Measurements from ENCODE around the gene KCTD17. TPM values are rescaled to one million over a fixed set of nuclear protein-coding genes. Genes with fewer than 3 reads are reported as not detected.

KCTD17 gene, protein sequence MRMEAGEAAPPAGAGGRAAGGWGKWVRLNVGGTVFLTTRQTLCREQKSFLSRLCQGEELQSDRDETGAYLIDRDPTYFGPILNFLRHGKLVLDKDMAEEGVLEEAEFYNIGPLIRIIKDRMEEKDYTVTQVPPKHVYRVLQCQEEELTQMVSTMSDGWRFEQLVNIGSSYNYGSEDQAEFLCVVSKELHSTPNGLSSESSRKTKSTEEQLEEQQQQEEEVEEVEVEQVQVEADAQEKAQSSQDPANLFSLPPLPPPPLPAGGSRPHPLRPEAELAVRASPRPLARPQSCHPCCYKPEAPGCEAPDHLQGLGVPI
- 10 to 100 TPM in 3 of 4 donors, 1 to 10 TPM in 1; 9.5 to 30.5 (median 13.5) TPM for total RNA-seq

DNA sequence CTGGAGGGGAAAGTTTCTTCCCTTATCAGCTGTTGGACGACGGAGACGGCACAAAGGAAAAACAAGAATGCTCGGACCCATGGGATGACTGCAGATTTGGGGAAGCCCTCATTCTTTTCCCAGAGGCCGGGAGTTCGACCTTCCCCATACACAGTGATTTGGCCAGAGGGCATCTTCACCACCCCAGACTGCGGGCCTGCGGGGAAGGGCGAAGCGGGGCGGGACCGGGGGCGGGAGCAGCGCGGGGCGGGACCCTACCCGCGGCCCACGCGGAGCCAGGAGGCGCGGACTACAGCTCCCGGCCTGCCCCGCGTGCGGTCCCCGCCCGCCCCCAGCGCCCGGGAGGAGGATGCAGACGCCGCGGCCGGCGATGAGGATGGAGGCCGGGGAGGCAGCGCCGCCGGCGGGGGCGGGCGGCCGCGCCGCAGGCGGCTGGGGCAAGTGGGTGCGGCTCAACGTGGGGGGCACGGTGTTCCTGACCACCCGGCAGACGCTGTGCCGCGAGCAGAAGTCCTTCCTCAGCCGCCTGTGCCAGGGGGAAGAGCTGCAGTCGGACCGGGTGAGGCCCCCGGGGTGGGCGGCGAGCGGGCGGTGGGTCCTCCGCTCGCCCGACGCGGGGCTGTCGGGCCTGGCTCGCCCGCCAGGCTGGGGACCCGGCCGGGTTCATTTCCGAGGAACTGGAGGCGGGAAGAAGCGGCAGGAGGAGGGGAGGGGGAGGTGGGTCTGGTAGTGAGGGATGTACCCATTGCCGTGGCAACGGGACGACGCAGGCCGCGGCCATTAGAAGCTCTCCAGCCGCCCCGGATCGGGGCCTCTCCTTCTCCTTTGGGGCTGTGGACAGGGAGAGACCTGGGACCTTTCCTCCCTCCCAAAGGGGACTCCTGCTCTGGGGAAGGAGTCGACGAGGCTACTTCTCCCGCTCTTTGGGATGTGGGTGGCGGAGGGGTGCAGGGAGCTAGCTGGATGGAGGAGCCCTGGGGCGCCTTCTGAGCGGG, at the start of gene KCTD17:
Gene KCTD17, plus strand, starts transcription at position 352 of the 995 bp plus-strand sequence. Its CDS starts 19 bp downstream, at position 371.
- peak within 1 kb of the TSS; percentile 3 to 61 (median 36) for H3K27ac ChIP-seq

DNA sequence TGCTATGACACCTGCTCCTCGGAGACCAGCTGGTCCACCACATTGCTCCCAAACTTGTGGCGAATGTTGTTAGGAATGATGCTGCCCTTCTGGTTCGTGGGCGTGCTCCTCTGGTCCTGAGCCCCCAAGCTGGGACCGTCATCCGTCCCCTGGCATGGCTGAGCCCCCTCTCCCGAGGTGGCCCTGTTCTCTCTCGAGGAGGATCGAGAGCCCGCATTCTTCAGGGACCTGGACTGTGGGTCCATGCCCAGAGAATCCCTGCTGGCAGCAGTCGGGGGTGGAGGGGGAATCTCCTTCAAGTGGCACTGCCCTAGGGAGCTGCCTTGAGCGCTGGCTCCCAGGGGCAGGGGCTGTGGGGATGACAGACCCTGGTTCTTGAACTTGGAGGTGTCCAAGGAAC, 49.7 kb upstream of the KCTD17 start:
- TF ChIP-seq, protein P1, sequence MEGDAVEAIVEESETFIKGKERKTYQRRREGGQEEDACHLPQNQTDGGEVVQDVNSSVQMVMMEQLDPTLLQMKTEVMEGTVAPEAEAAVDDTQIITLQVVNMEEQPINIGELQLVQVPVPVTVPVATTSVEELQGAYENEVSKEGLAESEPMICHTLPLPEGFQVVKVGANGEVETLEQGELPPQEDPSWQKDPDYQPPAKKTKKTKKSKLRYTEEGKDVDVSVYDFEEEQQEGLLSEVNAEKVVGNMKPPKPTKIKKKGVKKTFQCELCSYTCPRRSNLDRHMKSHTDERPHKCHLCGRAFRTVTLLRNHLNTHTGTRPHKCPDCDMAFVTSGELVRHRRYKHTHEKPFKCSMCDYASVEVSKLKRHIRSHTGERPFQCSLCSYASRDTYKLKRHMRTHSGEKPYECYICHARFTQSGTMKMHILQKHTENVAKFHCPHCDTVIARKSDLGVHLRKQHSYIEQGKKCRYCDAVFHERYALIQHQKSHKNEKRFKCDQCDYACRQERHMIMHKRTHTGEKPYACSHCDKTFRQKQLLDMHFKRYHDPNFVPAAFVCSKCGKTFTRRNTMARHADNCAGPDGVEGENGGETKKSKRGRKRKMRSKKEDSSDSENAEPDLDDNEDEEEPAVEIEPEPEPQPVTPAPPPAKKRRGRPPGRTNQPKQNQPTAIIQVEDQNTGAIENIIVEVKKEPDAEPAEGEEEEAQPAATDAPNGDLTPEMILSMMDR (IDR thresholded peaks at IDR 0.05): no peak
- TF ChIP-seq POLR2A (IDR thresholded peaks at IDR 0.05): no peak
- no peaks in the 10 kb centered on the region for H3K36me3 ChIP-seq
- H3K27ac ChIP-seq: no peak overlapping the region
- H3K4me3 ChIP-seq: no peak overlapping the region
- H3K9me3 ChIP-seq: no peaks in the 10 kb centered on the region
- no peaks in the 10 kb centered on the region for H3K4me1 ChIP-seq
- DNase-seq: no peak
- H3K27me3 ChIP-seq: no peaks in the 10 kb centered on the region

More for the DNA sequence above, at the start of gene KCTD17:
- no peaks in the 10 kb centered on the region for H3K27me3 ChIP-seq
- DNase-seq: peak; percentile 71 to 86 (median 78)
- peak within 1 kb of the TSS; percentile 50 to 84 (median 70) for H3K4me3 ChIP-seq
- peaks cover 6 to 32% (median 7%) of the 10 kb centered on the region in 4 donors for H3K4me1 ChIP-seq
- peaks cover 0 to 4% (median 0%) of the 10 kb centered on the region in 3 donors for H3K36me3 ChIP-seq
- H3K9me3 ChIP-seq: no peaks in the 10 kb centered on the region
- TF ChIP-seq, protein P1 (IDR thresholded peaks at IDR 0.05): no peak
- peak in 1 of 2 donors; percentile 24 for TF ChIP-seq POLR2A (IDR thresholded peaks at IDR 0.05)

DNA sequence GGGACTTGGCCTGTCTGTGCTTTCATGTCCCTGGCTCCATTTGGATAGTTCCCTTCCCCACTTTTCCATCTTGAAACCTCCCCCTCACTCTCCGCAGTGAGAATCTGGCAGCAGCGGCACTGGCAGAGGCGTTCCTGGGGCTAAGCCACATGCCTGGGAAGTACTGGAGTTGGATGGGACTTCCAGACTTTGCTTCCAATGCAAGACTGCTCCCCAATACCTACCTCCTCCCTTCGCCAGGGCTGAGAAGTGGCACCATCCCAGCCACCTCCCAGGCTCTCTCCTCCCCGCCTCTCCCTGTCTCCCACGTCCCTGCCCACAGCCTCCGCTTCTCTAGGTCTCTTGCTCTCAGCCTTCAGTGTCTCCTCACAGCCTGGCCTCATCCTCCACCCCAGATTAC, 48.9 kb upstream of the KCTD17 start:
- Histone ChIP-seq H3K27me3 (no peaks in the 10 kb centered on the region), H3K4me1 (no peaks in the 10 kb centered on the region), H3K9me3 (no peaks in the 10 kb centered on the region), H3K4me3 (no peak overlapping the region), H3K27ac (no peak overlapping the region), H3K36me3 (no peaks in the 10 kb centered on the region)
- DNase-seq: no peak
- no peak for TF ChIP-seq POLR2A (IDR thresholded peaks at IDR 0.05)
- TF ChIP-seq, protein P1 (IDR thresholded peaks at IDR 0.05): no peak

DNA sequence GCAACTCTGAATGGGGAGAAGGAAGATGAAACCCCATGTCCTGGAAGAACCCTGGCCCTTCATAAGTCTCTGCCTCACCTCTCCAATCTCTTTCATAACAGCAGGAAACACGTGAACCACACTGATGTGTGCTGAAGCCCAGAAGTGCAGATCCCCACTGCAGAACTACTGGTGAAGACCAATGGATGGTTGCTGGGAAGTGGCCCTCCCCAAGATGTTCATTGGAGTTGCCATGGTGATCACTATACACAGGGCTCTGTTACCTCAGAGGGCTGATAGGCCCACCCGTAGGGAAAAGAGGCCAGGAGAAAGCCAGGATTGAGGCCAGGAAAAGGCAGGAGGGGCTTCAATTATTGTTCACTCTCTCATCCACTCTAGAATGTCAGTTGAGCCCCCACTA, 43.9 kb upstream of the KCTD17 start:
- Histone ChIP-seq H3K36me3 (no peaks in the 10 kb centered on the region), H3K27ac (no peak overlapping the region), H3K4me3 (no peak overlapping the region), H3K9me3 (no peaks in the 10 kb centered on the region), H3K27me3 (no peaks in the 10 kb centered on the region), H3K4me1 (peaks cover 0 to 9% (median 0%) of the 10 kb centered on the region in 4 donors)
- no peak for DNase-seq
- TF ChIP-seq, protein P1 (IDR thresholded peaks at IDR 0.05): no peak
- no peak for TF ChIP-seq POLR2A (IDR thresholded peaks at IDR 0.05)

DNA sequence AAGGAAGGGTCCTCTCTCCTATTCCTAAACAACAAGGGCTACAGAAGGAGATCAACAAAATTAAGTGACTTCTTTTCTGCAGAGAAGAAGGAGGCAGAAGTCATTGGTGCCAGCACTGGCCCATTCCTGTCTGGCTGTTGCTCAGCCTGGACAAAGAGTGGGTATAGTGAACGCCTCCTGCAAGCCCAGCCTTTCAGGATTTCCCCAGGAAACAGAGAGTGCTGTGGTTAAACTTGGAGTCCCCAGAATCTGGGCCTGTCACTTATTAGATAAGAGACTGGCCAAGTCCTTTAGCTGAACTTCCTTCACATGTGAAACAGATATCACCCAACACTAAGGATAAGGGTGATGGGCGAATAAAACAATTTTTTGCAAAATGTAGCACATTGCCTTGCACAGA, 43.2 kb upstream of the KCTD17 start:
- no peaks in the 10 kb centered on the region for H3K9me3 ChIP-seq
- no peak for DNase-seq
- H3K27ac ChIP-seq: no peak overlapping the region
- TF ChIP-seq, protein P1 (IDR thresholded peaks at IDR 0.05): no peak
- no peak for TF ChIP-seq POLR2A (IDR thresholded peaks at IDR 0.05)
- H3K4me1 ChIP-seq: peaks cover 0 to 10% (median 0%) of the 10 kb centered on the region in 4 donors
- H3K27me3 ChIP-seq: no peaks in the 10 kb centered on the region
- H3K36me3 ChIP-seq: no peaks in the 10 kb centered on the region
- H3K4me3 ChIP-seq: no peak overlapping the region

Measured in Peyer's patch (tissue), 4 donors.